K562 (cell line): ENCODE data around the gene SEC24B. TPM values are rescaled to one million over a fixed set of nuclear protein-coding genes. Genes with fewer than 3 reads are reported as not detected.

Experiments used
- ATAC-seq: fragments of 200-7000 bp; cut with Tn5 transposase; 3 replicates; pipeline ENCODE4 v1.9.1; 2020; ENCODE audit warnings: moderate library complexity
- BruUV-seq: library from RNA; stranded (reverse); fragments of 400-500 nt; replicated peaks from 2 replicates; lab custom pipeline; 2021; lab: Mats Ljungman, UMichigan
- CTCF ChIA-PET: fragments of 300-600 bp; formaldehyde crosslinking; extraction: SDS; loops from one replicate; lab custom pipeline; 2021; ENCODE audit warnings: low intra/inter-chr PET ratio; lab: Yijun Ruan, JAX
- POLR2A ChIA-PET: fragments of 300-600, 350-650 bp; sonication (Branson Sonifier 250); formaldehyde crosslinking; extraction: SDS; loops from one replicate; lab custom pipeline; 2021; ENCODE audit warnings: antibody characterized with exemption, inconsistent platforms; lab: Yijun Ruan, JAX
- DNase-seq, 4 experiments: peaks; one replicate each; pipeline versions ENCODE4 v3.0.0 to v3.0.0-alpha.2; 2011 to 2018; ENCODE audit warnings: low spot score in 3 of 4, mixed read lengths in 3 of 4; ENCODE audit errors: extremely low read depth in 1 of 4
- FAIRE-seq: peaks from 2 replicates; lab custom pipeline; 2011; peaks lifted over from hg19 to GRCh38; lab: Jason Lieb, UNC
- H2AFZ ChIP-seq: 2 replicates; pipeline ENCODE4 v1.6.0; 2011; ENCODE audit warnings: low read depth, low read length, control low read depth, inconsistent platforms
- H3K27ac ChIP-seq: fragments of 200-600 bp; 3 replicates; pipeline ENCODE4 v1.8.0; 2011; ENCODE audit warnings: low read depth, mild to moderate bottlenecking, control low read depth, inconsistent platforms, low read length, moderate library complexity, mixed read lengths; ENCODE audit errors: extremely low read depth
- H3K27me3 ChIP-seq, 2 experiments: fragments of 300-600 bp in 1 of 2; 2 replicates in 1 of 2; 3 replicates in 1 of 2; pipeline versions ENCODE4 v1.6.0 to v1.8.0; 2011; ENCODE audit warnings: inconsistent platforms in 2 of 2, low read length in 2 of 2, mild to moderate bottlenecking in 1 of 2, mixed read lengths in 1 of 2, moderate library complexity in 1 of 2; ENCODE audit not compliant: control insufficient read depth in 2 of 2, insufficient read depth in 2 of 2
- H3K36me3 ChIP-seq: fragments of 300-600 bp; 3 replicates; pipeline ENCODE4 v1.8.0; 2011; ENCODE audit warnings: mild to moderate bottlenecking, low read length, inconsistent platforms; ENCODE audit not compliant: control insufficient read depth, insufficient read depth
- H3K4me1 ChIP-seq, 2 experiments: fragments of 200-600 bp in 1 of 2; replicated peaks in 1 of 2; 2 replicates in 1 of 2; 3 replicates in 1 of 2; pipeline versions ENCODE4 v1.5.1 to v1.8.0; 2011; ENCODE audit warnings: inconsistent platforms in 2 of 2, low read length in 2 of 2, mild to moderate bottlenecking in 1 of 2, mixed read lengths in 1 of 2, moderate library complexity in 1 of 2; ENCODE audit not compliant: control insufficient read depth in 2 of 2, insufficient read depth in 2 of 2
- H3K4me2 ChIP-seq: 2 replicates; pipeline ENCODE4 v1.6.1; 2011; ENCODE audit warnings: low read length, control low read depth, inconsistent platforms, mixed read lengths; ENCODE audit not compliant: insufficient read depth
- H3K4me3 ChIP-seq: fragments of 200-600 bp; sonication (generic), shearing (Covaris generic); 2 replicates; pipeline ENCODE4 v1.5.1; 2016; ENCODE audit warnings: control low read depth, inconsistent platforms
- H3K79me2 ChIP-seq: fragments of 200-600 bp; 3 replicates; pipeline ENCODE4 v1.8.0; 2011; ENCODE audit warnings: low read length, inconsistent platforms; ENCODE audit not compliant: control insufficient read depth, insufficient read depth
- H3K9ac ChIP-seq, 2 experiments: 2 replicates each; pipeline versions ENCODE4 v1.6.0 to v1.6.1; 2011; ENCODE audit warnings: low read depth in 2 of 2, low read length in 2 of 2, control low read depth in 1 of 2, inconsistent platforms in 1 of 2, mild to moderate bottlenecking in 1 of 2, mixed read lengths in 1 of 2; ENCODE audit not compliant: insufficient read depth in 1 of 2
- H3K9me1 ChIP-seq: one replicate; pipeline ENCODE4 v1.6.0; 2011; ENCODE audit warnings: inconsistent platforms, mild to moderate bottlenecking, low read length, moderate library complexity; ENCODE audit not compliant: control insufficient read depth, insufficient read depth
- H3K9me3 ChIP-seq: replicated peaks from 2 replicates; pipeline ENCODE4 v1.5.1; 2011; ENCODE audit warnings: low read depth, low read length, inconsistent platforms; ENCODE audit not compliant: control insufficient read depth, insufficient read depth
- H4K20me1 ChIP-seq: replicated peaks from 2 replicates; pipeline ENCODE4 v1.6.1; 2011; ENCODE audit warnings: low read length, inconsistent platforms, mixed read lengths; ENCODE audit not compliant: control insufficient read depth, insufficient read depth
- CREB3L1 ChIP-seq: fragments of 450-650 bp; IDR thresholded peaks from 2 replicates; pipeline ENCODE4 v1.6.1; 2014; ENCODE audit warnings: low read depth, mild to moderate bottlenecking, moderate library complexity, borderline replicate concordance
- CSDE1 ChIP-seq, 2 experiments: fragments of 450-650 bp; IDR thresholded peaks; 2 replicates each; pipeline ENCODE4 v1.6.1; 2016; ENCODE audit warnings: mild to moderate bottlenecking in 1 of 2
- DNMT1 ChIP-seq: fragments of 450-650 bp; IDR thresholded peaks from 2 replicates; pipeline ENCODE4 v1.6.1; 2016; ENCODE audit warnings: antibody characterized with exemption, mild to moderate bottlenecking
- GTF2B ChIP-seq: IDR thresholded peaks from 2 replicates; pipeline ENCODE4 v1.6.1; 2011; ENCODE audit not compliant: insufficient read length; ENCODE audit errors: extremely low read depth
- HMG20B ChIP-seq: fragments of 250-450 bp; sonication (Bioruptor Pico); IDR thresholded peaks from 2 replicates; pipeline ENCODE4 v1.5.0; 2021; ENCODE audit warnings: mild to moderate bottlenecking
- MED1 ChIP-seq: sonication (generic); formaldehyde crosslinking; IDR thresholded peaks from 2 replicates; pipeline ENCODE4 v1.8.1; 2023; ENCODE audit warnings: missing genetic modification reagents, borderline replicate concordance
- TCF7 ChIP-seq: sonication (generic); IDR thresholded peaks from 2 replicates; pipeline ENCODE4 v1.6.1; 2016; ENCODE audit warnings: antibody characterized with exemption, borderline replicate concordance
- ZNF586 ChIP-seq: fragments of 450-650 bp; formaldehyde crosslinking; conservative IDR thresholded peaks from 2 replicates; pipeline ENCODE4 v1.4.0; 2020; ENCODE audit warnings: mild to moderate bottlenecking, moderate library complexity
- WGBS: fragments of 100-300 bp; shearing (Covaris generic); methylation state at CpG from one replicate; pipeline ENCODE4 v1.1.6; 2016; ENCODE audit warnings: low coverage, mixed read lengths; ENCODE audit not compliant: insufficient coverage; ENCODE audit errors: missing lambda C conversion rate; 5-methylcytosine and 5-hydroxymethylcytosine counted together
- in situ Hi-C: fragments of 300-500 bp; cut with MboI; formaldehyde crosslinking; loops from 4 replicates; pipeline ENCODE4 v1.15.0; 2018; ENCODE audit warnings: inconsistent platforms, mixed read lengths
- intact Hi-C: fragments of 100-400 bp; cut with micrococcal nuclease; formaldehyde crosslinking; loops from 2 replicates; pipeline ENCODE4 v1.14.2; 2022
- polyA plus RNA-seq, 8 experiments: library from polyadenylated mRNA; depleted of rRNA in 4 of 8; stranded (reverse) in 5 of 8; unstranded in 3 of 8; fragments of >200 nt; fragmentation: Nextera tagmentation in 2 of 8; fragmentation: Illumina TruSeq in 1 of 8; extraction: Ambion mirVana in 2 of 8; extraction: Trizol in 1 of 8; gene quantifications; 2 replicates each; pipeline versions ENCODE4 v1.2.1 to v1.2.3, GENCODE V29; 2011 to 2014; ENCODE audit warnings: inconsistent platforms in 1 of 8, missing spikeins in 1 of 8
- total RNA-seq, 7 experiments: library from RNA; depleted of rRNA in 6 of 7; stranded (reverse); fragments of >200 nt in 6 of 7; fragmentation: Illumina TruSeq in 2 of 7; extraction: Trizol in 2 of 7; gene quantifications; 2 replicates each; pipeline versions ENCODE4 v1.2.1 to v1.2.3, GENCODE V29; 2011 to 2021; ENCODE audit warnings: low replicate concordance in 1 of 7
- TF ChIP-seq, protein P1 (sequence below): IDR thresholded peaks from 3 replicates; pipeline ENCODE4 v1.6.1; 2011; ENCODE audit warnings: borderline replicate concordance, mild to moderate bottlenecking, moderate library complexity; ENCODE audit not compliant: insufficient read length; ENCODE audit errors: extremely low read depth

SEC24B gene
- total and polyA plus RNA-seq, 9 of the 15 experiments (the other 6 are each of a cell fraction or from before 2014, with no cell fraction given): 6.3 to 46.4 (median 17.1) TPM

GRCh38 chr4:109436504-109436903, 2.9 kb downstream of the SEC24B start (continued):
- TF ChIP-seq TCF7: no peak
- TF ChIP-seq, protein P1, sequence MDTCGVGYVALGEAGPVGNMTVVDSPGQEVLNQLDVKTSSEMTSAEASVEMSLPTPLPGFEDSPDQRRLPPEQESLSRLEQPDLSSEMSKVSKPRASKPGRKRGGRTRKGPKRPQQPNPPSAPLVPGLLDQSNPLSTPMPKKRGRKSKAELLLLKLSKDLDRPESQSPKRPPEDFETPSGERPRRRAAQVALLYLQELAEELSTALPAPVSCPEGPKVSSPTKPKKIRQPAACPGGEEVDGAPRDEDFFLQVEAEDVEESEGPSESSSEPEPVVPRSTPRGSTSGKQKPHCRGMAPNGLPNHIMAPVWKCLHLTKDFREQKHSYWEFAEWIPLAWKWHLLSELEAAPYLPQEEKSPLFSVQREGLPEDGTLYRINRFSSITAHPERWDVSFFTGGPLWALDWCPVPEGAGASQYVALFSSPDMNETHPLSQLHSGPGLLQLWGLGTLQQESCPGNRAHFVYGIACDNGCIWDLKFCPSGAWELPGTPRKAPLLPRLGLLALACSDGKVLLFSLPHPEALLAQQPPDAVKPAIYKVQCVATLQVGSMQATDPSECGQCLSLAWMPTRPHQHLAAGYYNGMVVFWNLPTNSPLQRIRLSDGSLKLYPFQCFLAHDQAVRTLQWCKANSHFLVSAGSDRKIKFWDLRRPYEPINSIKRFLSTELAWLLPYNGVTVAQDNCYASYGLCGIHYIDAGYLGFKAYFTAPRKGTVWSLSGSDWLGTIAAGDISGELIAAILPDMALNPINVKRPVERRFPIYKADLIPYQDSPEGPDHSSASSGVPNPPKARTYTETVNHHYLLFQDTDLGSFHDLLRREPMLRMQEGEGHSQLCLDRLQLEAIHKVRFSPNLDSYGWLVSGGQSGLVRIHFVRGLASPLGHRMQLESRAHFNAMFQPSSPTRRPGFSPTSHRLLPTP: no peak
- no peak for TF ChIP-seq MED1
- no peak for TF ChIP-seq ZNF586 (CRISPR knock-in tag)
- TF ChIP-seq HMG20B (CRISPR knock-in tag): no peak
- TF ChIP-seq, all 486 proteins: peak for 0

GRCh38 chr4:109440948-109441347, 7.3 kb downstream of the SEC24B start:
- ChIA-PET CTCF (no interaction called here), POLR2A (interaction anchor here (0.6 to 1.1 kb wide), 2 partner anchors 21 to 423 kb away, joined by 3 to 4 read pairs; no protein-coding TSS in a partner anchor)
- peaks cover 0 to 9% of the 10 kb centered on the region in 2 experiments; a peak in 3 of 5 replicates for H3K4me1 ChIP-seq
- no peak overlapping the region for H2AFZ ChIP-seq
- H3K9me1 ChIP-seq: no peaks in the 10 kb centered on the region
- peaks cover 7% of the 10 kb centered on the region for H4K20me1 ChIP-seq
- no peaks in the 10 kb centered on the region for H3K27me3 ChIP-seq
- FAIRE-seq: no peak
- peaks cover 14% of the 10 kb centered on the region; the same call in 2 of the 3 replicates for H3K36me3 ChIP-seq
- H3K79me2 ChIP-seq: peaks cover 93% of the 10 kb centered on the region
- H3K9me3 ChIP-seq: no peaks in the 10 kb centered on the region
- no peak for DNase-seq
- in situ Hi-C loops (no loop called here), intact Hi-C loops (no loop called here)
- no peak overlapping the region for H3K27ac ChIP-seq
- H3K4me2 ChIP-seq: no peak overlapping the region
- 62% methylated on average over 4 of the region's 4 CpGs for WGBS
- BruUV-seq: no TSS peak
- ATAC-seq: no peak
- no peak overlapping the region for H3K4me3 ChIP-seq
- H3K9ac ChIP-seq: no peak overlapping the region
- no peak for TF ChIP-seq CREB3L1
- TF ChIP-seq GTF2B: no peak
- no peak for TF ChIP-seq DNMT1
- no peak for TF ChIP-seq CSDE1 (IDR thresholded peaks at IDR 0.05)
